ENCODE data around the gene ZFYVE21. TPM values are rescaled to one million over a fixed set of nuclear protein-coding genes. Genes with fewer than 3 reads are reported as not detected.

Gene ZFYVE21
- total RNA-seq, 1 experiment from 2014 or later: 31.3 TPM

DNA sequence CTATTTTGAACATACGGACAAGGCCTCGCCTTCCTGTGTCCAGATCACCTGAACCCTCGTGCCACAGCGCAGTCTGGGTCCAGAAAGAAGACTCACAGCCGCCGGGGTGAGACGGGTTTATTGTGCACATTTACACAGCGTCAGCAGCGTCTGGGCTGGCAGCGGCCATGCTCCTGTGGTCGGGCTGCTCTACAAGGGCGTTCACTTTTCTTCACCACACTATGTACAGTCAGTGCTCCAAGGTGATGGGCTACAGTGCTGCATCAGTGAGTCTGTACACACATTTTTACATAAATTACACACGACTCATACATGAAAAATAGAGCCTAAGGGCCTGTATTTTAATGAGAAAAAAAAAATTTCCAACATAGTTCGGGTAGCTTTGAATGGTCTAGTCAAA is 18.0 kb downstream of the ZFYVE21 start:
- Histone ChIP-seq H3K27ac (ENCODE audit: low read depth, low read length) (no peak overlapping the region), H3K9ac (ENCODE audit: low read length) (no peak overlapping the region), H4K20me1 (ENCODE audit: insufficient read depth) (no peaks in the 10 kb centered on the region), H3K27me3 (ENCODE audit: insufficient read depth, low read length) (no peaks in the 10 kb centered on the region), H3K36me3 (ENCODE audit: control insufficient read depth in 1 of 2, insufficient read depth in 2 of 2, low read length in 2 of 2) (peaks cover 3 to 8% of the 10 kb centered on the region in 2 experiments; a peak in 3 of 4 replicates), H3K9me2 (ENCODE audit: insufficient read depth) (no peaks in the 10 kb centered on the region), H2AFZ (ENCODE audit: low read depth, low read length, poor library complexity, severe bottlenecking) (no peak overlapping the region), H3K79me2 (ENCODE audit: insufficient read depth, low read length) (no peaks in the 10 kb centered on the region), H3K4me2 (ENCODE audit: low read length) (no peak overlapping the region), H3K4me1 (ENCODE audit: control insufficient read depth in 1 of 2, insufficient read depth in 2 of 2, low read length in 2 of 2) (no peaks in the 10 kb centered on the region), H3K9me3 (ENCODE audit: control insufficient read depth in 1 of 2, insufficient read depth in 1 of 2, low read depth in 1 of 2, low read length in 2 of 2) (no peaks in the 10 kb centered on the region), H3K4me3 (replicated peaks in 1 of 2; ENCODE audit: low read depth in 1 of 2, low read length in 2 of 2) (no peak overlapping the region)
- ChIA-PET RAD21 (ENCODE audit: low non-redundant PET in 1 of 2, low total read pairs in 2 of 2, uncharacterized antibody in 2 of 2, unreplicated experiment in 2 of 2) (no interaction called here), POLR2A (no interaction called here), CTCF (no interaction called here)
- no peak for ATAC-seq
- TF ChIP-seq TCF7L2 (IDR thresholded peaks at IDR 0.05; ENCODE audit: borderline replicate concordance, extremely low read depth, insufficient read depth, insufficient read length): no peak
- intact Hi-C loops (cut with micrococcal nuclease): no loop called here
- BruUV-seq (replicated peaks): no TSS peak
- no peak for DNase-seq (ENCODE audit: low read depth, low spot score)

DNA sequence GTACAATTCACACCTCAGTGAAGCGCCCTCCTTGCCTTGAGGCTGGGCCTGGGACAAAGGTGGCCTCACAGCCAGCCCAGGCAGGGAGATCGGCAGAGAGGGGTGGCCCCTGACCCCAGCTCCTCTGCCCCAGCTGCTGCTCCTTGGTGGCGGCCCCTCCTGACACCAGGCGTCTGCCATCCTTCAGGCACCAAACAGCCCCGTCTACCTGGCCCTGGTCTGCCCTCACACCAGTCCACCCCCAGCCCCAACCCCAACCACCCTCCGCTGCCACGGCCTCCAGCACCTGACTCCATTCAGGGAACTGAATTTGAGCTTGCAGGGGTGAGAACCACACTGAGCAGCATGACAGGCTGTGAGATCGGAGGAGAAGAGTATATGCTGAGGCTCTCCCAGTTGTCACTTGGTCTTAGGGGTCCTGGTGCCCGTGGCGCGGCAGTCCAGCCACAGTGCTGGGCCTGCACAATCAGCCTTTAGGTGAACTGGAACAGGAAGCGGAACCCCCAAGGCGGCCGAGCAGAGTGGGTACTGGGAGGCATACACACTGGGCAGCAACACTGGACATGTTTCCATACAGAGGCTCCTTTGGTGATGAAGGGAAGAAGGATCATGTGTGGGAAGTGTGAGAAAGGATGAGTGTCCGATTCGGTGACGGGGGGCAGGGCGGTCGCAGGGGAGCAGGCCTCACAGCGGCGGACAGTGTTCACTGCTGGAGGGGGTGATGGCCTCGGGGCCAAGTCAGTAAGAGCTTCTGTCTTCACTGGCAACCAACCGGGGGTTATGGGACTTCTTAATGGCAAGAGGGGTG is 18.7 kb downstream of the ZFYVE21 start:
- H4K20me1 ChIP-seq (ENCODE audit: insufficient read depth): no peaks in the 10 kb centered on the region
- H3K27ac ChIP-seq (ENCODE audit: low read depth, low read length): no peak overlapping the region
- peaks cover 3% of the 10 kb centered on the region in 2 experiments; a peak in 3 of 4 replicates for H3K36me3 ChIP-seq (ENCODE audit: control insufficient read depth in 1 of 2, insufficient read depth in 2 of 2, low read length in 2 of 2)
- DNase-seq (ENCODE audit: low read depth, low spot score) (no peak), ATAC-seq (no peak)
- H3K79me2 ChIP-seq (ENCODE audit: insufficient read depth, low read length): no peaks in the 10 kb centered on the region
- POLR2A ChIA-PET: no interaction called here
- H3K4me2 ChIP-seq (ENCODE audit: low read length): no peak overlapping the region
- intact Hi-C loops (cut with micrococcal nuclease): no loop called here
- no peaks in the 10 kb centered on the region for H3K4me1 ChIP-seq (ENCODE audit: control insufficient read depth in 1 of 2, insufficient read depth in 2 of 2, low read length in 2 of 2)
- H3K27me3 ChIP-seq (ENCODE audit: insufficient read depth, low read length): no peaks in the 10 kb centered on the region
- no peak overlapping the region for H3K9ac ChIP-seq (ENCODE audit: low read length)
- H3K9me2 ChIP-seq (ENCODE audit: insufficient read depth): no peaks in the 10 kb centered on the region
- BruUV-seq (replicated peaks): no TSS peak
- no peak overlapping the region for H3K4me3 ChIP-seq (replicated peaks in 1 of 2; ENCODE audit: low read depth in 1 of 2, low read length in 2 of 2)
- CTCF ChIA-PET: no interaction called here
- RAD21 ChIA-PET (ENCODE audit: low non-redundant PET in 1 of 2, low total read pairs in 2 of 2, uncharacterized antibody in 2 of 2, unreplicated experiment in 2 of 2): no interaction called here
- no peak overlapping the region for H2AFZ ChIP-seq (ENCODE audit: low read depth, low read length, poor library complexity, severe bottlenecking)
- no peaks in the 10 kb centered on the region for H3K9me3 ChIP-seq (ENCODE audit: control insufficient read depth in 1 of 2, insufficient read depth in 1 of 2, low read depth in 1 of 2, low read length in 2 of 2)
- TF ChIP-seq, protein P1, sequence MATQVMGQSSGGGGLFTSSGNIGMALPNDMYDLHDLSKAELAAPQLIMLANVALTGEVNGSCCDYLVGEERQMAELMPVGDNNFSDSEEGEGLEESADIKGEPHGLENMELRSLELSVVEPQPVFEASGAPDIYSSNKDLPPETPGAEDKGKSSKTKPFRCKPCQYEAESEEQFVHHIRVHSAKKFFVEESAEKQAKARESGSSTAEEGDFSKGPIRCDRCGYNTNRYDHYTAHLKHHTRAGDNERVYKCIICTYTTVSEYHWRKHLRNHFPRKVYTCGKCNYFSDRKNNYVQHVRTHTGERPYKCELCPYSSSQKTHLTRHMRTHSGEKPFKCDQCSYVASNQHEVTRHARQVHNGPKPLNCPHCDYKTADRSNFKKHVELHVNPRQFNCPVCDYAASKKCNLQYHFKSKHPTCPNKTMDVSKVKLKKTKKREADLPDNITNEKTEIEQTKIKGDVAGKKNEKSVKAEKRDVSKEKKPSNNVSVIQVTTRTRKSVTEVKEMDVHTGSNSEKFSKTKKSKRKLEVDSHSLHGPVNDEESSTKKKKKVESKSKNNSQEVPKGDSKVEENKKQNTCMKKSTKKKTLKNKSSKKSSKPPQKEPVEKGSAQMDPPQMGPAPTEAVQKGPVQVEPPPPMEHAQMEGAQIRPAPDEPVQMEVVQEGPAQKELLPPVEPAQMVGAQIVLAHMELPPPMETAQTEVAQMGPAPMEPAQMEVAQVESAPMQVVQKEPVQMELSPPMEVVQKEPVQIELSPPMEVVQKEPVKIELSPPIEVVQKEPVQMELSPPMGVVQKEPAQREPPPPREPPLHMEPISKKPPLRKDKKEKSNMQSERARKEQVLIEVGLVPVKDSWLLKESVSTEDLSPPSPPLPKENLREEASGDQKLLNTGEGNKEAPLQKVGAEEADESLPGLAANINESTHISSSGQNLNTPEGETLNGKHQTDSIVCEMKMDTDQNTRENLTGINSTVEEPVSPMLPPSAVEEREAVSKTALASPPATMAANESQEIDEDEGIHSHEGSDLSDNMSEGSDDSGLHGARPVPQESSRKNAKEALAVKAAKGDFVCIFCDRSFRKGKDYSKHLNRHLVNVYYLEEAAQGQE (IDR thresholded peaks at IDR 0.05; ENCODE audit: low read depth): no peak
- no peak for TF ChIP-seq EZH2 (IDR thresholded peaks at IDR 0.05)
- no peak for TF ChIP-seq POLR2AphosphoS5 (IDR thresholded peaks at IDR 0.05; ENCODE audit: low read depth, low read length)
- TF ChIP-seq TCF7L2 (IDR thresholded peaks at IDR 0.05; ENCODE audit: borderline replicate concordance, extremely low read depth, insufficient read depth, insufficient read length): no peak
- TF ChIP-seq CBX3 (IDR thresholded peaks at IDR 0.05; ENCODE audit: low read depth): no peak
- TF ChIP-seq, protein P2, sequence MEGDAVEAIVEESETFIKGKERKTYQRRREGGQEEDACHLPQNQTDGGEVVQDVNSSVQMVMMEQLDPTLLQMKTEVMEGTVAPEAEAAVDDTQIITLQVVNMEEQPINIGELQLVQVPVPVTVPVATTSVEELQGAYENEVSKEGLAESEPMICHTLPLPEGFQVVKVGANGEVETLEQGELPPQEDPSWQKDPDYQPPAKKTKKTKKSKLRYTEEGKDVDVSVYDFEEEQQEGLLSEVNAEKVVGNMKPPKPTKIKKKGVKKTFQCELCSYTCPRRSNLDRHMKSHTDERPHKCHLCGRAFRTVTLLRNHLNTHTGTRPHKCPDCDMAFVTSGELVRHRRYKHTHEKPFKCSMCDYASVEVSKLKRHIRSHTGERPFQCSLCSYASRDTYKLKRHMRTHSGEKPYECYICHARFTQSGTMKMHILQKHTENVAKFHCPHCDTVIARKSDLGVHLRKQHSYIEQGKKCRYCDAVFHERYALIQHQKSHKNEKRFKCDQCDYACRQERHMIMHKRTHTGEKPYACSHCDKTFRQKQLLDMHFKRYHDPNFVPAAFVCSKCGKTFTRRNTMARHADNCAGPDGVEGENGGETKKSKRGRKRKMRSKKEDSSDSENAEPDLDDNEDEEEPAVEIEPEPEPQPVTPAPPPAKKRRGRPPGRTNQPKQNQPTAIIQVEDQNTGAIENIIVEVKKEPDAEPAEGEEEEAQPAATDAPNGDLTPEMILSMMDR (IDR thresholded peaks at IDR 0.05 in 2 of 3, conservative IDR thresholded peaks at IDR 0.05 in 1 of 3; ENCODE audit: borderline replicate concordance in 1 of 3, insufficient read depth in 1 of 3, low read depth in 2 of 3, low read length in 2 of 3): no peak
- TF ChIP-seq ZFX (IDR thresholded peaks at IDR 0.05): no peak
- TF ChIP-seq POLR2A (IDR thresholded peaks at IDR 0.05; ENCODE audit: borderline replicate concordance, extremely low read depth, insufficient read depth, insufficient read length): no peak
- TF ChIP-seq RAD21 (IDR thresholded peaks at IDR 0.05; ENCODE audit: low read depth): no peak
- TF ChIP-seq SIN3A (IDR thresholded peaks at IDR 0.05; ENCODE audit: low read depth): no peak
- no peak for TF ChIP-seq YY1 (IDR thresholded peaks at IDR 0.05; ENCODE audit: extremely low read depth, insufficient replicate concordance, low read depth, low read length)
